Erythroblast (primary cell): ENCODE data around the gene RANBP17.

Source experiments
- DNase-seq, 2 experiments: peaks; one replicate each; lab custom pipeline; 2025; lab: John Stamatoyannopoulos, UW
- GATA1 ChIP-seq: IDR thresholded peaks from 2 replicates; pipeline ENCODE4 v1.6.1; 2011; ENCODE audit warnings: low read depth, mild to moderate bottlenecking, control low read depth, low read length, moderate library complexity
- POLR2A ChIP-seq: IDR thresholded peaks from 2 replicates; pipeline ENCODE4 v1.6.1; 2011; ENCODE audit warnings: mild to moderate bottlenecking, low read length

Gene RANBP17

GRCh38 chr5:171299851-171300250 is 438.0 kb downstream of the RANBP17 start:
- DNase-seq: no peak
- TF ChIP-seq GATA1 (no peak), POLR2A (no peak)

DNA sequence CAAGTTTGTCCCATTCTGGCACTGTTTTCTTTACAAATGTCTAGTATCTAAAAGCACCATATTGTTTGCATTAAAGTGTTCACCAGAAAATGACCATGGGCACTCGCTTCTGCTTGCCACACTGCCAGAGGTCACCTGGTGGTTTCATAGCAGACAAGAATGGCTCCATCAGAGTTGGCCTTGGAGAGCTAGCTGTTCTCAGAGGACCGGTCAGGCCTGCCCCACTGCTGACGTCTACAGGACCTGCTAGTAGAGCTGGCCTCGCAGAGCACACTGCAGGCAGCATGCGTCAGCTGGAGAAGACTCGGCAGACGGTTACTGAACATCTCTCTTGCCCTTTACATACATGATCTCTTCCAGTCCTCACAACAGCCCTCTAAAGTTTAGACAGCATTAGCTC is 438.5 kb downstream of the RANBP17 start:
- TF ChIP-seq POLR2A (no peak), GATA1 (no peak)

GRCh38 chr5:171306166-171306565 is 444.3 kb downstream of the RANBP17 start:
- TF ChIP-seq GATA1 (no peak), POLR2A (no peak)

More for the DNA sequence above, 438.5 kb downstream of the RANBP17 start:
- no peak for DNase-seq

GRCh38 chr5:171306781-171307591 is 445.2 kb downstream of the RANBP17 start:
- TF ChIP-seq GATA1 (no peak), POLR2A (no peak)
- no peak for DNase-seq

More at GRCh38 chr5:171306166-171306565, 444.3 kb downstream of the RANBP17 start:
- DNase-seq: no peak

DNA sequence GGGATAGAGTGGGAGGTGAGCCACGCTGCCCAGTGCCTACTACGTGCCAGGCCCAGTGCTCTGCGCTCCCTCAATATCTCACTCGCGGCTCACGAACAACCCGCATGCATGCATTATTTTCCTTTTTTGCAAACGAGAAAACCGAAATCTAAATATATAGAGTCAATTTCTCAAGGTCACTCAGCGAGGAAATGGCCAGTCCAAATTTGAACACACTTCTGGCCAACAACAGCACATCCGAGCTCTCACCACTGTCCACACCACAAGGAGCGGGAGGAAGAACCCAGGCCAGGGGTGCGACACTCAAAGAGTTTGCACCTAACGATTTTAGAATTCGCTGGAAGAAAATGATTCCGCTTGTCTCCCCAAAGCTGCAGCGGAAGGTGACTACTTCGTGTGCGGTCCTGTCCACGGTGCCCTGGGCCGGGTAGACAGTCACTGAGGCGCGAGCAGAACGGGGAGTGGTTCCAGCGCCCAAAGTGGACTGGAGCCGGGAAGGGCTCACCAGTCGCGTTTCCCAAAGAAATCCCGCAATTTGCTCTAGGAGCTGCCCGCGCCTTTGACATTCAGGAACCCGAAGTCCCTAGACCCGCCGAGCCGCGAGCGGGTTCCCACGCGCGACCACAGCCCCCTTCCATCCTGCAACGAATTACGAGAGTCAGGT is 446.1 kb downstream of the RANBP17 start:
- DNase-seq: peak in 1 of 2 experiments; percentile 17
- no peak for TF ChIP-seq GATA1
- TF ChIP-seq POLR2A: no peak

- TF ChIP-seq POLR2A (no peak), GATA1 (no peak)
- DNase-seq: peak; percentile 59 to 79
Observed at GRCh38 chr5:171308453-171309275, 446.8 kb downstream of the RANBP17 start, which contains the start of gene TLX3. TLX3 (plus strand) TSS chr5:171309248; CDS start chr5:171309366, 118 bp downstream.

DNA sequence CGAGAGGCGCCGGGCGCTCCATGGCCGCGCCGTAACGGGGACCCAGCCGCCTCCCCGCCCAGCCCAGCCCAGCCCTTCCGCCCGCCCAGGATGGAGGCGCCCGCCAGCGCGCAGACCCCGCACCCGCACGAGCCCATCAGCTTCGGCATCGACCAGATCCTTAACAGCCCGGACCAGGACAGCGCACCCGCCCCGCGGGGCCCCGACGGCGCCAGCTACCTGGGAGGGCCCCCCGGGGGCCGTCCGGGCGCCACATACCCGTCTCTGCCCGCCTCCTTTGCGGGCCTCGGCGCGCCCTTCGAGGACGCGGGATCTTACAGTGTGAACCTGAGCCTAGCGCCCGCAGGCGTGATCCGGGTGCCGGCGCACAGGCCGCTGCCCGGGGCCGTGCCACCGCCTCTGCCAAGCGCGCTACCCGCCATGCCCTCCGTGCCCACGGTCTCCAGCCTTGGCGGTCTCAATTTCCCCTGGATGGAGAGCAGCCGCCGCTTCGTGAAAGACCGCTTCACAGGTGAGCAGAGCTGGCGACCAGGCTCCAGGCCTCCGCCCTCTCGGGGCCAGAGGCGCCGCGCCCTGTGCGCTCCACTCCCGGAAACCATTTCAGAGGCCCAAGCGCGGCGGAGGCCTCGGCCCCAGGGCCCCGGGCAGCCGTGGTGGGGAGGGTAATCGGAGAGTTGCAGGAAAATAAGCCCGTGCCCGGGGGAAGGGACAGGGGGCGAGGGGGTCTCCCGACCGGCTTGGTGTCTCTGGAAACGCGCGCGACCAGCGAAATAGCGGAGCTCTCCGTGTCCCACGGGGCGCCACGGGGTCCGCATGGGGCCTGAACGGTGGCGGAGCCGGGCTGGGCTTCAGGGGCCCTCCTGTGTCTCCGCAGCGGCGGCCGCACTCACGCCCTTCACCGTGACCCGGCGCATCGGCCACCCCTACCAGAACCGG is 447.7 kb downstream of the RANBP17 start:
- TF ChIP-seq POLR2A: no peak
- TF ChIP-seq GATA1: no peak
- peak; percentile 43 to 47 for DNase-seq

DNA sequence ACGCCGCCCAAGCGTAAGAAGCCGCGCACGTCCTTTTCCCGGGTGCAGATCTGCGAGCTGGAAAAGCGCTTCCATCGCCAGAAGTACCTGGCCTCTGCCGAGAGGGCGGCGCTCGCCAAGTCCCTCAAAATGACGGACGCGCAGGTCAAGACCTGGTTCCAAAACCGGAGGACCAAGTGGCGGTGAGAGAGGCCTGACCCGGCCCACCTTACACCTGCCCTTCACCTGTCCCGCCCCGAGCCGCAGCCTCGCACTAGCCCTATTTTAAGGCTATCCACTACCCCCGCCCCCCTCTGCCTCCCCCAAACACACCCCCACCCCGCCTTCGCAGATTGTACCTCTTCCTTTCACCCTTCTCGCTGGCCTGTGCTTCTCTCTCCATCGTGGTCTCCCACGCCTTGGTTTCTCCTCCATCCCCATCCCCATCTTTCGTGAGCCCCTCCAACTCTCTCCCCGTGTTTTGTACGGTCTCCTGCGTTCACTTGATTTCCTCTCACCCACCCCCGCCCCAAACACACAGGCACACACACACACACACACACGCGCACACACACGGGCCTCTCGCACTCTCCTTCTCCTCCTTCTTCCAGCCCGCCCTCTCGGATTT is 448.5 kb downstream of the RANBP17 start:
- TF ChIP-seq POLR2A: no peak
- TF ChIP-seq GATA1: no peak
- peak; percentile 75 to 77 for DNase-seq

GRCh38 chr5:171310819-171311321 is 449.1 kb downstream of the RANBP17 start:
- TF ChIP-seq GATA1: no peak
- TF ChIP-seq POLR2A: no peak

GRCh38 chr5:171311322-171312077 is 449.7 kb downstream of the RANBP17 start:
- TF ChIP-seq GATA1: no peak
- TF ChIP-seq POLR2A: no peak
- DNase-seq: peak; percentile 17 to 35

More at GRCh38 chr5:171310819-171311321, 449.1 kb downstream of the RANBP17 start:
- no peak for DNase-seq
